AG10803 (cell line): ENCODE results near the gene DOK6.
A peak's percentile ranks its signal among the peaks of the same experiment; 100 is the strongest.

ENCODE experiments used
- DNase-seq: peaks from one replicate; pipeline ENCODE4 v3.0.0; 2010; ENCODE audit warnings: low read depth
- H3K4me3 ChIP-seq: 2 replicates; pipeline ENCODE4 v1.5.1; 2011; ENCODE audit warnings: mild to moderate bottlenecking, low read length, control low read depth
- CTCF ChIP-seq: conservative IDR thresholded peaks from 2 replicates; pipeline ENCODE4 v1.5.1; 2011; ENCODE audit warnings: mild to moderate bottlenecking, low read length, control low read depth, inconsistent platforms

Gene DOK6

GRCh38 chr18:69492861-69493260 lies 92.2 kb downstream of the DOK6 start:
- no peak for TF ChIP-seq CTCF
- DNase-seq, result no peak
- no peak overlapping the region for H3K4me3 ChIP-seq

GRCh38 chr18:69494841-69495240 lies 94.2 kb downstream of the DOK6 start:
- no peak for TF ChIP-seq CTCF
- no peak for DNase-seq
- H3K4me3 ChIP-seq, result no peak overlapping the region

GRCh38 chr18:69495338-69495737 lies 94.7 kb downstream of the DOK6 start:
- TF ChIP-seq CTCF, result no peak
- no peak for DNase-seq
- H3K4me3 ChIP-seq, result no peak overlapping the region

DNA sequence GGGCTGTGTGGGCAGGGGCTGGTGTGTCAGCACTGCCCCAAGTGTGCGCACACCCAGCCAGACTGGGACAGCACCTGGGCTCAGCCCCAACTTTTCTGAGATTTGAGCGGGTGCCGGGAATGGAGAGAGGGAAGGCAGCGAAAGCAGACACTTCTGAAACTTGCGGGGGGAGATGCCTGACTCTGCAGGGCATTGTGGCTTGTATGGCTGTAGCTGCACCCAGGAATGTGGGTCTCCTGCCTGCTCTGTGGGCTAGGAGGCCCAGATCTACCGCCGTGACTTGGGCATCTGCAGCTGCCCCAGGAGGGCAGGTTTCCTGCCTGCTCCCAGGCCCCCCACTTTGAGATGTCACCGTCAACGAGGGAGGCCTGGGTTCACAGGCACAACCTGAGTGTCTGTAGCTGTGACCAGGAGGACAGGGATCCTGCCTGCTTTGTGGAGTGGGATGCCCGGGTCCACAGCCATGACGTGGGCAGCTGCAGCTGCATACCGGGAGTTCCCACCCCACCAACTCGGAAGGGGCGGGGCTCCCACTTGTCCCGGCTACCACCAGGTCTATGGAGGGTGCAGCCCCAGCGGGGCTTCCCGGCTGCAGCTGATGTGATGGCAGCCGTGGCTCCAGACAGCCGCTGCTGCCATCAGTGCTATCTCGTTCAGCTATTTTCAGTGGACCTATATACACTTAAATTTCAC lies 95.3 kb downstream of the DOK6 start:
- no peak for TF ChIP-seq CTCF
- no peak overlapping the region for H3K4me3 ChIP-seq
- no peak for DNase-seq

DNA sequence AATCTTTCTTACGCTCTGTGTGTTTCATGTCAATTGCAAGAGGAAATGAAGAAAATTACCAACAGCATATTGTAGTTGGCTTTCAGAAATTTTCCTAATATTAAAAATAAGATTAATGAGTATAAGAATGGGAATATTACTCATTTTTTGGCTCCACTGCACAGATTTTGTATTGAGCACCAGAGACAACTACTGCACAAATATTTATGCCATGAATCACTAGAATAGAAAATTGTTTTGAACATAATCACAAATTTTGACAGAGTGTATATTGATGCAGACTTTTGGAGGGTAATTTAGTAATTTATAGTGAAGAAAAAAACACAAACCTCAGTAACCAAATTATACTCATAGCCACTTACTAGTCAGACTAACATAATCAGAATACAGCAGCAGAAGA lies 118.3 kb downstream of the DOK6 start:
- H3K4me3 ChIP-seq, result no peak overlapping the region
- peak; percentile 4 for DNase-seq
- TF ChIP-seq CTCF, result no peak

DNA sequence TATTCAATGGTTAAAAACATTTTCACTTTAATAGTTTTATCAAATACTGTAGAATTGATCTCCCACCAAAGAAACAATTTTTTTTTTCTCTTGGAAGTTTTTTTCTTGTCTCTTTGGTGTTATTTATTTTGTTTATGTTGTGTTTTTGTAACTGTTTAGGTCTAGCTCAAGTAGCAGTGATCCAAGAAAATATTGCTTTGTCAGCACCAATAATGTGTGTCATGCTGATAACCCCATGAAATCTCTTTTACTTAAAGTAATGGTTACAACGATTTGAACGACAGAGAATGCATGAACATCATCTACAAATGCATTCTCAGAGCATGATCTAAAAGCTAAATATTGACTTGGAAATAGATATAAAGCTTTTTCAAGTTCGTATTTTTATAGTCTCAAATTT lies 122.9 kb downstream of the DOK6 start:
- no peak for DNase-seq
- no peak for TF ChIP-seq CTCF
- H3K4me3 ChIP-seq, result no peak overlapping the region

DNA sequence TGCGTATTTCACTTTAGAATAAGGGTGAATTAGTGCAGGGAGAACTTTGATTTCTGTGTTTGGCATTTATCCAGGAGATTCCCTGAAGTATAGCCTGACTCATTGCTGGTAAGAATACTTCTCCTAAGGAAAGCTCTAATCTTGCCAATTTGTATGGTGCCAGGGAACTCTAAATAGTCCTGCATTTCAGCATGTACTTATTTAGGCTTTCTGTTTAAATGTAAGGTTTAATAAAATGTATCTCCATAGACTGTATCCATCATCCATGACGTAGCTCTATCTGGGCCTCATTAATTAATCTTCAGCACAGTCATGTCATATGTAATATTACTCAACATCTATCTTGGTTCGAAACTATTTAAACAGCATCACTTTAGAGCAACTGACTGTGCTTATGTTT lies 127.7 kb downstream of the DOK6 start:
- TF ChIP-seq CTCF, result no peak

More for the DNA sequence above, 127.7 kb downstream of the DOK6 start:
- no peak overlapping the region for H3K4me3 ChIP-seq
- peak; percentile 3 for DNase-seq
